Measurements from ENCODE around the gene SMARCC1.
"Not testable (repeated sequence)": the region's sequence is repeated elsewhere in the genome, so short reads cannot be mapped to it uniquely, and the experiment has no call there.

The SMARCC1 gene

GRCh38 chr3:47766186-47766585 is 15.5 kb downstream of the SMARCC1 start:
- no peak for DNase-seq

DNA sequence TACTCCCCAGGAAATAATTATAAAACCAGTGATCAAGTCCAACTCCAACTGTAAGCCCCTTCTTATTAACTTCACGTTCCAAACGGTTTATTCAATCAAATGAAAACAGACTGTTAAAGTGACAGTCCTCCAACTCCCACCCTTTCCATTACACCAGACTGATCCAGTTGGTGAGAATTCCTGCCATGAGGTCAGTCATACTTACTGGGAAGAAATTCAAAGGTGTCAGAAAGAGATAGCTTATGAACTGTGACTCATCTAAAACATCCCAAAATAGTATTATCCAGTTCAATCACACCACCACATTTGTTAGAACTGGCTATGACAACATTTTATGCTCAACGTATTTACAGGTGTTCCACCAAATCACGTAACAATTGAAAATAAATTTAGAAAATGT is 19.5 kb downstream of the SMARCC1 start:
- DNase-seq: no peak

DNA sequence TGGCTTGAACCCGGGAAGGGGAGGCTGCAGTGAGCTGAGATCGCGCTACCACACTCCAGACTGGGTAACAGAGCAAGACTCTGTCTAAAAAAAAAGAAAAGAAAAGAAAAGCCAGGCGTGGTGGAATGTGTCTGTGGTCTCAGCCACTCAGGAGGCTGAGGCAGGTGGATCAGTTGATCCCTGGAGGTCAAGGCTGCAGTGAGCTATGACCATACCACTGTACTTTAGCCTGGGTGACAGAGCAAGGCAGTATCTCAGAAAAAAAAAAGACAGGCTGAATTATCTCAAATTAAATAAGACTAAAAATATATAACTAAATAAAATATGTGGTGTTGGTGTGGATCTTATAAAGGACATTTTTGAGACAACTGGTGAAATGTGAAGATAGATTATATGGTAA is 20.6 kb downstream of the SMARCC1 start:
- no peak for DNase-seq

GRCh38 chr3:47760207-47760606 is 21.5 kb downstream of the SMARCC1 start:
- DNase-seq: not testable (repeated sequence)

DNA sequence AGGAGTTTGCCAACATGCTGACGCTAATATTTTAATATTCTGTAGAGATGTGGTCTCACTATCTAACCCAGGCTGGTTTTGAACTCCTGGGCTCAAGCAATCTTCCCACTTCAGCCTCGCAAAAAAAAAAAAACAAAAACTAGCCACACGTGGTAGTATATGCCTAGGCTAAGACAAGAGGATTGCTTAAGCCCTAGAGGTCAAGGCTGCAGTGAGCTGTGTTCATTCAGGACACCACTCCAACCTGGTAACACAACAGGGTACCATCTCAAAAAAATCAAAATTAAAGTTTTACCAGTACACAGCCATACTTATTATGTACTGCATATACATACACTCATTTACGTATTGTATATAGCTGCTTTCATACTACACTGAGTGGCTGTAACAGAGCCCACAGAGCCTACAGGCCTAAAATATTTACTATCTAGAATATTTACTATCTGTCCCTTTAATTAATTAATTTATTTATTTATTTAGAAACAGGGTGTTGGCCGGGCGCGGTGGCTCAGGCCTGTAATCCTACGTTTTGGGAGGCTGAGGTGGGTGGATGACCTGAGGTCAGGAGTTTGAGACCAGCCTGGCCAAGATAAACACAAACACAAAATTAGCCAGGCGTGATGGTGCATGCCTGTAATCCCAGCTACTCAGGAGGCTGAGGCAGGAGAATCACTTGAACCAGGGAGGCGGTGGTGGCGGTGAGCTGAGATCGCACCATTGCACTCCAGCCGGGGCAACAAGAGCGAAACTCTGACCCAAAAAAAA is 23.2 kb downstream of the SMARCC1 start:
- DNase-seq: no peak

GRCh38 chr3:47752716-47753115 is 29.0 kb downstream of the SMARCC1 start:
- DNase-seq: no peak

DNA sequence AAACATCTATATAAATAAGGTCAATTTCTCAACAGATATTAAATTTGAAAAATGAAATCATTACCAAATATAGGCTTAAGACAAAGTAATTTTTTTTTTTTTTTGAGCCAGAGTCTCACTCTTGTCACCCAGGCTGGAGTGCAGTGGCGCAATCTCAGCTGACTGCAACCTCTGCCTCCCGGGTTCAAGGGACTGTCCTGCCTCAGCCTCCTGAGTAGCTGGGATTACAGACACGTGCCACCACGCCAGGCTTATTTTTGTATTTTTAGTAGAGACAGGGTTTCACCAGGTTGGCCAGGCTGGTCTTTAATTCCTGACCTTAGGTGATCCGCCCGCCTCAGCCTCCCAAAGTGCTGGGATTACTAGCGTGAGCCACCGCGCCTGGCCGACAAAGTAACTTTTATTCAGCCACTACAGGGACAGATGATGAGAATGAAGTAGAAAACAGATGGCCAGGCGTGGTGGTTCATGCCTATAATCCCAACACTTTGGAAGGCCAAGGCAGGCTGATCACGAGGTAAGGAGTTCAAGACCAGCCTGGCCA is 30.8 kb downstream of the SMARCC1 start:
- DNase-seq: not testable (repeated sequence)

DNA sequence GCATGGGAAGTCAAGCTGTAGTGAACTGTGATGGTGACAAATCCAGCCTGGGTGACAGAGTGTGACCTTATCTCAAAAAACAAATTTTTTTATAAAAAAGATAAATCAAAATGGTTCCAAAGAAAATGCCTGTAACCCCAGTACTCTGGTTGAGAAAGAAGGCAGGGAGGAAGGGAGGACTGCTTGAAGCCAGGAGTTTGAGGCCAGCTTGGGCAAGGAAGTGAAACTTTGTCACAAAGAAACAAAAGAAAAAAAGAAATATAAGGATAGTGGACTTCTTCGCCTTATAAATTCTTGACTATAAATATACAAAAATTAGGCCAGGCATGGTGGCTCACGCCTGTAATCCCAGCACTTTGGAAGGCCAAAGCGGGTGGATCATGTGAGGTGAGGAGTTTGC is 34.1 kb downstream of the SMARCC1 start:
- DNase-seq: no peak

GRCh38 chr3:47746264-47746663 is 35.4 kb downstream of the SMARCC1 start:
- DNase-seq: no peak

GRCh38 chr3:47743855-47744254 is 37.8 kb downstream of the SMARCC1 start:
- DNase-seq: no peak

DNA sequence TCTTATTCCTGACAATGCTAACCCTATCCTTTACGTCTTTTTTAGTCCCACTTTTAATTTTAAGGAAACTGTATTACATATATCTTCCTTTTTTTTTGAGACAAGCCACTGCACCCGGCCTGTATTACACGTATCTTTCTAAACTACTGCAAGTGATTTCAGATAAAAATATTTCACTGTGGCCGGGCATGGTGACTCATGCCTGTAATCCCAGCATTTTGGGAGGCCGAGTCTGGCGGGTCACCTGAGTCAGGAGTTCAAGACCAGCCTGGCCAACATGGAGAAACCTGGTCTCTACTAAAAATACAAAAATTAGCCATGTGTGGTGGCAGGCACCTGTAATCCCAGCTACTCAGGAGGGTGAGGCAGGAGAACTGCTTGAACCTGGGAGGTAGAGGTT is 38.3 kb downstream of the SMARCC1 start:
- not testable (repeated sequence) for DNase-seq

DNA sequence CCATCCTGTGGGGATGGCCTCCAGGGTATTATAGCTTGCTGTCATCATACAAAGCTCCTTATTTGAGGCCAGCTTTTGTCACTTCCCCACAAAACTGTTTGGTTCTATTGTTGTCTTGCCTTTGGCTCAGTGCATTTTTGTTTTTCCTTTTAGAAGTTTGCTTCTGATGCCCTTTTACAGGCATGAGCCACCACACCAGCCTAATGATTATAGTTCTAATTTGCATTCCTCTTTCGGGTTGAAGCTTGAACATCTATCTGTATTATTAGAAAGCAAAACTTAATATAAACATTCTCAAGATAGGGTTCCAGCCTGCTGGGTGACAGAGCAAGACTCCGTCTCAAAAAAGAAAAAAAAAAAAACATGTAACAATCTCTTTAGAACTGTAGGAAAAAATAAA is 39.8 kb downstream of the SMARCC1 start:
- no peak for DNase-seq

GRCh38 chr3:47732143-47732542 is 49.5 kb downstream of the SMARCC1 start:
- DNase-seq: no peak

GRCh38 chr3:47731061-47731460 is 50.6 kb downstream of the SMARCC1 start:
- no peak for DNase-seq

GRCh38 chr3:47722859-47723258 is 58.8 kb downstream of the SMARCC1 start:
- DNase-seq: no peak

GRCh38 chr3:47717448-47717847 is 64.2 kb downstream of the SMARCC1 start:
- not testable (repeated sequence) for DNase-seq

- no peak for DNase-seq
These were observed 65.0 kb downstream of the SMARCC1 start for GRCh38 chr3:47716656-47717055.

- no peak for DNase-seq
These were observed 65.8 kb downstream of the SMARCC1 start for GRCh38 chr3:47715928-47716327.

DNA sequence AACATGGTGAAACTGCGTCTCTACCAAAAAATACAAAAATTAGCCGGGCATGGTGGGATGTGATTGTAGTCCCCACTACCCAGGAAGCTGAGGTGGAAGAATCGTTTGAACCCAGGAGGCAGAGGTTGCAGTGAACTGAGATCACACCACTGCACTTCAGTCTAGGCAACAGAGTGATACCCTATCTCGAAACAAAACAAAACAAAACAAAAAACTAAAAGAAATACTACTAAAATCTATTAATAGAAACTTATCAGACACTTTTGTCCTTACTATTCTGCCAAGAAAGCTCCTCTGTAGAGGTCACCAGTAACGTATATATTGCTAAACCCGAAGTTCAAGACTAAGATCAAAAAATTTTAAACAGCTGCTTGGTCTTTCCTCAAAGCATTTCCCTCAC is 67.1 kb downstream of the SMARCC1 start:
- no peak for DNase-seq

DNA sequence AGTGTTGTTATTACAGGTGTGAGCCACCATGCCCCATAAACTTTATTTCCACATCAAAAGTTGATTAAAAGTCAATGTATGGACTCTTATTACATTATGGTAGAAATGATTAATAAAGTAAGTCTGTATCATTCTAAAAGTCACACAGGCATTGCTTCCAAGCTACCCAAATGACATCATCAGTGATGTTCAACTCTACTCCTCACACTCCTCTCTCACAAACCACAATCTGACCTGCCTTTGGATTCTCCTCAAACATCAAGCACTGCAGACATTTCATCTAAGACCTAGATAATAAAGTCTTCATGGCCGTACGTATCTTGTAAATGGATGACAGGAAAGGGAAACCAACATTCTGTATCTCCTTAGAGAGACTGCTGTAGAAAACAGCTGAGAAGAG is 68.0 kb downstream of the SMARCC1 start:
- no peak for DNase-seq

- DNase-seq: no peak
These were observed 69.3 kb downstream of the SMARCC1 start for GRCh38 chr3:47712398-47712797.

DNA sequence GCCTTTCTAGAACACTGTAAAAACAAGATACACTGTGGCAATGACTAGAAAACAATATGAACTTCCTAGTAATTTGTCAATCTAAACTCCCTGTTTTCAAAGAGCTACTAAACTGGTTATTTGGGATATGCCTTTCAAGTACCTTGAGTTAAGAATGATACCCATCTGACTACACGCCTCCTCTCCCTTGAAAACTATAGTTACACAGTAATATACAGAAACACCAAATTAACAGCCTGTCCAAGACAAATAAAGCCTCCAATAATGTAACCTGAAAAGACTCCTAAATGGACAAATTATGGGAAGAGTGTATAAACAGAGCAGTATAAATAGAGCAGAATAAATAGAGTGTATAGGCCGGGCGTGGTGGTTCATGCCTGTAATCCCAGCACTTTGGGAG is 70.1 kb downstream of the SMARCC1 start:
- no peak for DNase-seq

DNA sequence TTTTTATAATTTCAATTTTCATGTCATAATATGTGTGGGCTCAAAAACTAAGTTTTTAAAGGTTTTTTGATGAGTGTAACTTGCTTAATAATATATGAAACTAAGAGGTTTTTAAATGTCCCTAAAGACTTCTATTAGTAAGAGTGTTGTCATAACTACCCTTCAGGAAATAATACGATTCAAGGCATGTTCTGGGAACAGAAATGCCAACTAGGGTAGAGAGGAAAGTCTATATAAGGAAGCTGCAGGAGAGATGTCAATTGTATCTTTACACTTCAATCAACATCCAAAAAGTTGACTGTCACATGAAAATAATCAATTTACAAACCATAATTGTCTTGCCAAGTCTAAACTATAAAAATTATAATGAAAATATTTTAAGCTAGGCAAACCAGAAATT is 76.3 kb downstream of the SMARCC1 start:
- no peak for DNase-seq

DNA sequence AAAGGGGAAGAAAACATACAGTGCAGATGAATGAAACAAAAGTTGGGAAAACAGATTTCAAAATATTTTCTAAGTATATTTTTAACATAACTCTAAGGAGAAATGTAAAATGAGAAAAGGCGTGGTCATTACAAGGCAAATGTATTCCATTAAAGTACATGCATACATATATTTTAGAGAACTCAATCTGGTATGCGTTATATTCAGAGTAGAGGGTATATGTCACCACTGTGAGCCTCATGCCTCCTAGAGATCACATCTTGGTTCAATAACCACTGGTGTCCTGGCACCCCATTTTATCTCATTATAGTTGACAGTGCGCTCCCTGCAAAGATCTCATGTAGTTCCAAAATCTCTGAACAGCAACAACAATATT is 77.5 kb downstream of the SMARCC1 start:
- no peak for DNase-seq

DNA sequence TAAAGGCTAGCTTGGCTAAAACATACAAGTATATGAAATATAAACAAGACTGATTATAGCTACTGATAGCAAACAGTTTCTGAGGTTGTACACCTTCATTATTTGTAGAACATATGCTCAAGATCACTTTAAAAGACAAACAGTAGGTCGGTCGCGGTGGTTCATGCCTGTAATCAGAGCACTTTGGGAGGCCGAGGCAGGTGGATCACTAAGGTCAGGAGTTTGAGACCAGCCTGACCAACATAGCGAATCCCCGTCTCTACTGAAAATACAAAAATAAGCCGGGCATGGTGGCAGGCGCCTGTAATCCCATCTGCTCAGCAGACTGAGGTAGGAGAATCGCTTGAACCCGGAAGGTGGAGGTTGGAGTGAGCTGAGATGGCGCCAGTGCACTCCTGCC is 80.3 kb downstream of the SMARCC1 start:
- DNase-seq: no peak
